ACC112 (cell line): ENCODE measurements around the gene NYNRIN.
A peak's percentile ranks its signal among the peaks of the same experiment; 100 is the strongest.

Experiments used
- H2AFZ ChIP-seq: fragments of 200-600 bp; sonication (generic); one replicate; pipeline ENCODE4 v1.6.0; 2017; ENCODE audit warnings: antibody characterized with exemption, low read length; ENCODE audit not compliant: unreplicated experiment
- H3K27ac ChIP-seq: fragments of 200-600 bp; sonication (generic); 2 replicates; pipeline ENCODE4 v1.5.1; 2014; ENCODE audit warnings: low read depth, mild to moderate bottlenecking, antibody characterized with exemption, low read length, moderate library complexity
- H3K27me3 ChIP-seq: fragments of 200-600 bp; sonication (generic); 2 replicates; pipeline ENCODE4 v1.6.1; 2014; ENCODE audit warnings: mild to moderate bottlenecking, antibody characterized with exemption, low read length, moderate library complexity, mixed read lengths; ENCODE audit not compliant: insufficient read depth
- H3K36me3 ChIP-seq: fragments of 200-600 bp; sonication (generic); 2 replicates; pipeline ENCODE4 v1.6.1; 2016; ENCODE audit warnings: mild to moderate bottlenecking, antibody characterized with exemption, low read length, moderate library complexity, mixed read lengths; ENCODE audit not compliant: insufficient read depth
- H3K4me1 ChIP-seq: fragments of 200-600 bp; sonication (generic); one replicate; pipeline ENCODE4 v1.6.1; 2016; ENCODE audit warnings: low read length, mixed read lengths; ENCODE audit not compliant: insufficient read depth, unreplicated experiment, control insufficient read depth
- H3K4me3 ChIP-seq: fragments of 200-600 bp; sonication (generic); 2 replicates; pipeline ENCODE4 v1.5.1; 2014; ENCODE audit warnings: mild to moderate bottlenecking, low read depth, low read length
- H3K79me2 ChIP-seq: fragments of 200-600 bp; sonication (generic); one replicate; pipeline ENCODE4 v1.6.0; 2016; ENCODE audit warnings: low read length; ENCODE audit not compliant: control insufficient read depth, unreplicated experiment, insufficient read depth

Gene NYNRIN

GRCh38 chr14:24392325-24393091 is 6.3 kb upstream of the NYNRIN start:
- H3K27me3 ChIP-seq: no peaks in the 10 kb centered on the region
- peak overlapping the region; percentile 63 for H3K27ac ChIP-seq

GRCh38 chr14:24394275-24394674 is 4.5 kb upstream of the NYNRIN start:
- Histone ChIP-seq H3K79me2 (no peaks in the 10 kb centered on the region), H3K4me3 (no peak overlapping the region), H2AFZ (no peak overlapping the region), H3K36me3 (no peaks in the 10 kb centered on the region), H3K27me3 (no peaks in the 10 kb centered on the region), H3K27ac (no peak overlapping the region), H3K4me1 (peaks cover 11% of the 10 kb centered on the region)

More at GRCh38 chr14:24392325-24393091, 6.3 kb upstream of the NYNRIN start:
- Histone ChIP-seq H3K79me2 (no peaks in the 10 kb centered on the region), H2AFZ (peak overlapping the region; percentile 85), H3K36me3 (no peaks in the 10 kb centered on the region), H3K4me3 (peak overlapping the region; percentile 12; the same call in 1 of the 2 replicates), H3K4me1 (peaks cover 16% of the 10 kb centered on the region)

DNA sequence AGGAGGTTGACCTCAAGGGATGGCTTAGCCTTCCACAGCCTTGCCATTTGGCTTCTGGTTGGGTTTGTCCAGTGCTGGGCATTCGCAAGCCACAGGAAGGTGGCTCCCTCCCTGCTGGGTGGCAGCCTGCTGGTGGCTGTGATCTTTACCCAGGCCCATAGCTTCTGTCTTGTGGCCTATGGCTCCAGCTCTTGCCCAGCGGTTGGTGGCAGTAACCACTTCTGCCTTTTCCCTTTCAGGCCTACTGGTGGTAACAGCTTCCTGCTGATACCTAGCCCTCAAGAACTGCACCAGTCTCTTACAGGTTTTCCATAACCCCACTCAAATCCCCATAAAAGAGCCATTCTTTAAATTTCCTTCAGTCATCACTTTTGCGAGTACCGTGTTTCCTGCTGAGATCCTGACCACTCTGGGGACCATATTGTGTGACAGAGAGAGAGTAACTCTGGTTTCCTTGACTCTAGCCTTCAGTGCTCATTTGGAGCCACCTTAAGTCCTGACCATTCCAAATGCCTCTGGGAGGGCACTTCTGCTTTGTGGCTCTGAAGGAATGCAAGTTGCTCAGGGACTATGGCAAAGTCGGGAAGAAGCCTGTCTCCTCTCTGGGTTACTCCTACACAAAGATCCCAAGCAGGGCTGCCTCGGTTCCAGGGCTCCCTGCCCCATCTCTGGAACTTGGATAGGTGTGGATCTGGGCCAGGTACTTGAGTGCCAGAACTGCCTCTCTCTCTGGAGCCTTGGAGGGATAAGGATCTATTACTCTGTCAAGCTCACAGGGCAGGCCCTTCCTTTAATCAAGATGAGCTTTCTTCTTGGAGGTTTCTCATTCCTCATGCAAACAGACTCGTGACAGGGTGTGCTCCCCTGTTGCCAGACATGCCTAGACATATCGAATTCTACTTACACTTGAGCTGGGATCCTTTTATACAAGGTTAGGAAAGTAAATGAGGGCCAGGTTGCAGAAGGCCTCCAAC is 2.9 kb upstream of the NYNRIN start:
- H2AFZ ChIP-seq: no peak overlapping the region
- H3K4me3 ChIP-seq: no peak overlapping the region
- no peaks in the 10 kb centered on the region for H3K27me3 ChIP-seq
- no peak overlapping the region for H3K27ac ChIP-seq
- H3K79me2 ChIP-seq: no peaks in the 10 kb centered on the region
- H3K4me1 ChIP-seq: peaks cover 16% of the 10 kb centered on the region
- H3K36me3 ChIP-seq: no peaks in the 10 kb centered on the region

DNA sequence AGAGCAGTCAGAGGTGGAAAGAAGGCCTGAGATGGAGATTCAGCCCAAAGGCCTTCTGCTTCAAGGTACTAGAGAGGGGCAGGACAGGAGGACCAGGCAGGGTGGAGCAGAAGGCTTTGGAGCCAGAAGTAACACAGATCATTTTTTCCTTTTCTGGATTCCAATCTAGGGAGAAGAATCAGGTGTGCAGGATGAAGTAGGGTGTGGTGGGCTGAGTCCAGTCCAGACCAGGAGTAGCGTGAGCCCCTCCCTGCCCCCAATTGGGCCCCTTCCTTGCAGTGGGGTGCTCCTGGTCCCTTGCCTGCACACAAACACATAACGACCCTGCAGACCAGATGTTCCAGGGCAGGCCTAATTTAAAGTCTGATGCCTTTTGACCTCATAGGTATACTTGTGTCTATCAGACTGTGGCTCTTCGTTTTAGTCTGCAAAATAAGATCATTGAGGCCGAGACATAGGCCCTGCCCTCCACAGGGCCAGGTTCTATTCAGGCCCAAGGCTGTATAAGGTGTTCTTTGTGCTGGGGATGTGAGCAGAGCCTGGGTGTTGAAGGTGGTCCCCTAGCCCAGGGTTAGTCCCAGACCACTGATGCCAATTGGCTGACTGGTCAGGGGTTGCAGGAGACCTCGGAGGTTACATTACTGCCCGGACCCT is 1.0 kb upstream of the NYNRIN start:
- no peaks in the 10 kb centered on the region for H3K36me3 ChIP-seq
- H3K79me2 ChIP-seq: no peaks in the 10 kb centered on the region
- H3K27me3 ChIP-seq: no peaks in the 10 kb centered on the region
- no peak overlapping the region for H3K4me3 ChIP-seq
- no peak overlapping the region for H2AFZ ChIP-seq
- peaks cover 8% of the 10 kb centered on the region for H3K4me1 ChIP-seq
- H3K27ac ChIP-seq: no peak overlapping the region

GRCh38 chr14:24398293-24398652 is 530 bp upstream of the NYNRIN start:
- Histone ChIP-seq H3K27ac (no peak overlapping the region), H3K4me1 (peaks cover 11% of the 10 kb centered on the region), H3K27me3 (no peaks in the 10 kb centered on the region), H3K36me3 (no peaks in the 10 kb centered on the region), H3K4me3 (no peak overlapping the region), H3K79me2 (no peaks in the 10 kb centered on the region), H2AFZ (no peak overlapping the region)

GRCh38 chr14:24399447-24399822 is 632 bp downstream of the NYNRIN start:
- Histone ChIP-seq H2AFZ (peak overlapping the region; percentile 74), H3K27me3 (no peaks in the 10 kb centered on the region), H3K4me3 (peak overlapping the region; percentile 90), H3K4me1 (peaks cover 20% of the 10 kb centered on the region), H3K79me2 (no peaks in the 10 kb centered on the region), H3K27ac (no peak overlapping the region), H3K36me3 (no peaks in the 10 kb centered on the region)

- H2AFZ ChIP-seq: no peak overlapping the region
- no peaks in the 10 kb centered on the region for H3K27me3 ChIP-seq
- H3K27ac ChIP-seq: no peak overlapping the region
- no peaks in the 10 kb centered on the region for H3K79me2 ChIP-seq
- H3K4me3 ChIP-seq: peak overlapping the region; percentile 90
- no peaks in the 10 kb centered on the region for H3K36me3 ChIP-seq
- H3K4me1 ChIP-seq: peaks cover 20% of the 10 kb centered on the region
These were observed 1.4 kb downstream of the NYNRIN start for GRCh38 chr14:24399999-24400718.

DNA sequence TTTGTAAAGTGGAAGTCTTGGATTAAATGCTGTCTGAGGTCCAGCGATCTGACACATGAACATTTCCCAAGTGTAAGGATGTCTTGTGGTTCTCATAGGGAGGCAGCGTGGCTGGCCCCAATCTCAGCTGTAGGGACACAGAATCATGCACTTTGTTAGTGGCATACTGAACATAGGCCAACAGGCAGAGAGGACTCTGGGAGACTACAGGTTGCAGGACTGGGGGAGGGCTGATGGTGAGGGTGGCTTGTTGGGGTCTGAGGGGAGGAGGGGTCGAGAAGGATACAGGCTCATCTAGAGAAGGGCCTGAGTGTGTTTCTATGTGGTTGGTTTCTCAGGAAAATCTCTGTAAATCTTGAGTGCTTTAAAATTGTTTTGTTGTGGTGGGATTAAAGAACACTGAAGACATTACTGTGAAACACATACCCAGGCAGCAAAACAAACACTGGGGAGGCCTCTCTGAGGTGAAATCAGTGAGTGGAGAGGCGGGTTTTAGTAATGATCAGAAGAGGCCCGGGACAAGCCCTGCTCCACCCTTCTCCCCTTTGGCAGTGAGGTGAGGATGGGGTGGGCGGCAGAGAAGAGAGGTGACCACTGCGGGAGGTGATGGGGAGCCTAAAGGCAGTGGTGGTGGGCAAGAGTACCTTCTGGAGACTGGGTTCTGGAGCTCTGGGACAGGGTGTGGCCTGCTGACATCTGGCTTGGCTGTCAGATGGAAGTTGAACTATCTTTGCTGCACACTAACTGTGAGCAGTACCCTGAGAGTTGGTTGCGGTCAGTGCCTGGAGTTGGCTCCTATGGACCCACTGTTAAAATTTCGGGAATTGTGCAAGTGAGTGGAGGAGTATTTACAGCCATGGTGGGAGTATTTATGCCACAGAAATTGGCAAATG is 3.3 kb downstream of the NYNRIN start:
- Histone ChIP-seq H3K4me3 (no peak overlapping the region), H3K27ac (no peak overlapping the region), H3K4me1 (peaks cover 20% of the 10 kb centered on the region)

DNA sequence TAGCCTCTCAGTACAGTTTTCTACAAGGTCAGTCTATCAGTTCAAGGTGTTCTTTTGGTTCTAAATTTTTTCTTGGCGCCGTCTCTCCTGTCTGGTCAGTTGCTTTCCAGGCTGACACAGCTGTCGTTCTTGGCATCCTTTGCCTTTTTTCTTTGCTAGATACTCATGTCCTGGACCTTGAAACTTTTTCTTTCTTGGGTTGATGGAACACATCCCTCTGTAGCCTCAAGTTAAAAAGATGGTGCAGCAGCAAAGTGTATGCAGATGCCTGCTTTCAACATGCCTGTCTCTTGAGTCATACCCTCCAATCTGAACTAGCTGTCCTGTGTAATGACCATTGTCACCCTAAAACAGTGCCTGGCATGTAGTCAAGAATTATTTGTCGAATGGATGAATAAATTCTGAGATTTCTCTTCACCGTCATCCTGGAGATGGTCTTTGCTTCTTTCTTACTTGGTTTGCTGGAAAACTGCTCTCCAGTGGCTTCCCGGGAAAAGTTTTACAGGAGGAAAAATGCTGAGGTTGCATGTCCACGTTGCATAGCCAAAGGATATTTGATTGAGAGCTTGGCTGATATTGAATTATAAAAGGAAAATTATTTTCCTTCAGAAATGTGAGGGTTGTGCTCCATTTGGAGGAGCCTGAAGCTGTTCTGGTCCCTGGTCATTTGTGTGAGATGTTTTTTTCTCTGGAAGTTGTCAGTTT is 4.6 kb downstream of the NYNRIN start:
- Histone ChIP-seq H3K4me3 (no peak overlapping the region), H3K27me3 (no peaks in the 10 kb centered on the region), H3K4me1 (peaks cover 20% of the 10 kb centered on the region), H2AFZ (no peak overlapping the region), H3K27ac (no peak overlapping the region), H3K36me3 (no peaks in the 10 kb centered on the region), H3K79me2 (no peaks in the 10 kb centered on the region)

More for the DNA sequence above, 3.3 kb downstream of the NYNRIN start:
- no peaks in the 10 kb centered on the region for H3K36me3 ChIP-seq
- H3K27me3 ChIP-seq: no peaks in the 10 kb centered on the region
- H3K79me2 ChIP-seq: no peaks in the 10 kb centered on the region
- no peak overlapping the region for H2AFZ ChIP-seq
